Astrocyte (in vitro differentiated cells and primary cell): Measurements from ENCODE around the gene PRR5L.

Experiments
- EZH2 ChIP-seq: IDR thresholded peaks from 2 replicates; pipeline ENCODE4 v1.6.1; 2012; ENCODE audit warnings: mild to moderate bottlenecking, low read length, inconsistent platforms; ENCODE audit not compliant: insufficient read depth
- TF ChIP-seq, protein P1 (sequence below): IDR thresholded peaks from 2 replicates; pipeline ENCODE4 v1.5.1; 2011; ENCODE audit warnings: low read depth, mild to moderate bottlenecking, inconsistent platforms, low read length, moderate library complexity; ENCODE audit not compliant: insufficient read depth

DNA sequence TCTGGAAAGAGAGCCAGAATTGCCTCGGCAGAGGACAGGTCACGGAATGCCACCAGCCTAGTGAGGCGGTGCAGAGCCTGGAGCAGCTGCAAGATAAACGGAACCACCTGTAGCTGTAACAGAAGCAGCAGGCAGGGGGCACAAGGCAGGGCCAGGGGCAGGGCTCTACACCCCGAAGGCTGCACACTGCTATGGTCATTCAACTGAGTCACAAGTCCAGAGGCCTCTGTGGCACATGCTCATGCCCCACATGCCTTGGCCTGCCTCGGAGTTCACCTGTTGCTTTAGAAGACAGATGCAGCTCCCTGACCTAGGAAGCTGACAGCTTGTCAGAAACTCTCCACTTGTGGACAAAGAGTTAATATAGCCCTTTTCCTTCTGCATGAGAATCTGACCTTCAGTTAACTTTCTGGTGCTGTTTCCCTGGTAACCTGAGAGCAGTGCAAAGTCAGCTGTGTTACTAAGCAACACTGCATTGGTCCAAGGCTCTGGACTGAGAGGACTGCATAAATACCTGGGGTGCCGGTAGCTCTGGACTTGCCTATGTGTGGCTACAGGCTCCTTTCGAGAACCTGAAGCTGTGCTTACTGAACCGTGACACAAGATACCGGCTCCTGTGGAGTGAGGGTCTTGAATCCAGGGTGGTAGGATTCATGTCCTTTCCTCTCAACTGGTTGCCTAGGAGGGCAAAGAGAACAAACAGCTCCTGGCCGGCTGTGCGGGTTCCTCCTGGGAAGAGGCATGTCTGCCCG is 17.4 kb upstream of the PRR5L start:
- TF ChIP-seq EZH2: no peak
- TF ChIP-seq, protein P1, sequence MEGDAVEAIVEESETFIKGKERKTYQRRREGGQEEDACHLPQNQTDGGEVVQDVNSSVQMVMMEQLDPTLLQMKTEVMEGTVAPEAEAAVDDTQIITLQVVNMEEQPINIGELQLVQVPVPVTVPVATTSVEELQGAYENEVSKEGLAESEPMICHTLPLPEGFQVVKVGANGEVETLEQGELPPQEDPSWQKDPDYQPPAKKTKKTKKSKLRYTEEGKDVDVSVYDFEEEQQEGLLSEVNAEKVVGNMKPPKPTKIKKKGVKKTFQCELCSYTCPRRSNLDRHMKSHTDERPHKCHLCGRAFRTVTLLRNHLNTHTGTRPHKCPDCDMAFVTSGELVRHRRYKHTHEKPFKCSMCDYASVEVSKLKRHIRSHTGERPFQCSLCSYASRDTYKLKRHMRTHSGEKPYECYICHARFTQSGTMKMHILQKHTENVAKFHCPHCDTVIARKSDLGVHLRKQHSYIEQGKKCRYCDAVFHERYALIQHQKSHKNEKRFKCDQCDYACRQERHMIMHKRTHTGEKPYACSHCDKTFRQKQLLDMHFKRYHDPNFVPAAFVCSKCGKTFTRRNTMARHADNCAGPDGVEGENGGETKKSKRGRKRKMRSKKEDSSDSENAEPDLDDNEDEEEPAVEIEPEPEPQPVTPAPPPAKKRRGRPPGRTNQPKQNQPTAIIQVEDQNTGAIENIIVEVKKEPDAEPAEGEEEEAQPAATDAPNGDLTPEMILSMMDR: no peak
